CD4-positive, alpha-beta T cell treated with Interferon gamma for 1 hour (primary cell): ENCODE data around the gene PRKCSH.
A peak's percentile ranks its signal among the peaks of the same experiment; 100 is the strongest.
"Not testable (repeated sequence)": the region's sequence is repeated elsewhere in the genome, so short reads cannot be mapped to it uniquely, and the experiment has no call there.

Experiments
- DNase-seq: peaks from one replicate; pipeline ENCODE4 v3.0.0-alpha.2; 2020

PRKCSH gene

GRCh38 chr19:11420429-11421370 lies 14.7 kb upstream of the PRKCSH start:
- no peak for DNase-seq

DNA sequence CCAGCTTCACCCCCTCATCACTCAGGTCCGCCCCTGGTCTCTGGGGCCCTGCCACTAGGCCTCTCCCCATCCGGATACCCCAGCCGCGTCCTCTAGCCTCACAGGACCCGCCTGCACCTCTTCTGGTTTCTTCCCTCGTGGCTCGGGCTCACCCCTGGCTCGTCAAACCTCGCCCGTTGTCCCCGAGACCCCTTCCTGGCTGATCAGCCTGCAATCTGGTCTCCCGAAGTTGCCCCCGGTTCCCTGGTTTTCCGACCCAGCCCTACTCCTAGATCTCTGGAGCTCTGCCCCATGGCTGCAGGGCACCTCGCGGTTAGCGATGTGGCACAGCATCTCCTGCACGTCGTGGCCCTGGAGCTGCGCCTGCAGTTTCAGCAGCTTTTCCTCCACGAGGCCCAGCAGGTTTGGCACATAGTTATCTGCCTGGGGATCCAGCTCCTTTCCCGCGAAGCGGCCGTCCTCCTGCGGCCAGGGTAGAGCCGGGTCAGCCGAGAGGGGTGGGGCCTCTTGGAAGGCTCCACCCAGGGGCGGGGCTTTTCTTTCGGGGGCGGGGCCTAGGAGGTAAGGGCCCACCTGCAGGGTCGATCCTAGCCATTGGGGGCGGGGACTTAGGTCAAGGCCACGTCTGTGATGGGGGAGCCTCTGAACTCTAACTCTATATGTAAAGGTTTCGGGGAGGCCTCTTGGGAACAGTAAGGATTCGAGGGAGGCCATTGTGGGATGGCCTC lies 13.9 kb upstream of the PRKCSH start:
- DNase-seq = peak; percentile 60

DNA sequence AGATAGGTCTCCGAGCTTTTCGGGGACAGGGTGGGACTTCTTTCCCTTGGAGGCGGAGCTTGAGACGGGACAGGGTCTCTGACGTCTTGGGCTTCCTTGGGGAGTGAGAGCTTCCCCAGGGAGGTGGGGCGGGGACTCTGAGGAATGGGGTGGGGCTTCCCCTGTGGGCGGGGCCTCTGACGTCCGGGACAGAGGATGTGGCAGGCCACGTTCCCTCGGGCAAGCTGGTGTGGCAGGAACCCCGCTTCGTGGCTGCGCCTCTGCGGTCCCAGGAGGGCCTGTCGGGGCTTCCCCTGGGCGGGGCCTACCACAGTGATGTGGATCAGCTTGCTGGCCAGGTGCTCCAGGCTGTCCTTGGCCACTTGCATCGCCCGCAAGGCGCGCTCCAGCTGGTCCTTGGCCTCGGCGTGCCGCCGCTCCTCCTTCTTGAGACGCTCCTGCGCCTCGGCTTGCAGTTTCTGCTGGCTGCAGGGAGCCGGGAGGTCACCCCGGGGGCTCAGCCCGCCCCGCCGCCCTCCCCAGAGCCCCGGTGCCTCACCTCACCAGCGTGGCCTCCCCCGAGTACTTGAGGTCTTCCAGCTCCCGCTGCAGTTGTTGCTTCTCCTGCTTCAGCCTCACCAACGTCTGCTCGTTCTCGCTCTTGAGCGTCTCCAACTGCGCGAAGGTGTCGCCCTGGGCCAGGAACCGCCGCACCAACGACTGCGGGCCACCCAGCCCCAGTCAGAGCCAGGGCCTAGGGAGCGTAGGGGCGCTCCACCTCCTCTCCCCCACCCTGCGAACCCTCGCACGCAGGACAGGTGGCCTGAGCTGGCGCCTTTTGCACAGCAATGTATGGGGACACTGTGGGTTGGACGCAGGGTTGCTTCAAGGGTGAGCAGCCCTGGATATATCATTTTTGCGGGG lies 13.0 kb upstream of the PRKCSH start:
- peak; percentile 89 for DNase-seq

DNA sequence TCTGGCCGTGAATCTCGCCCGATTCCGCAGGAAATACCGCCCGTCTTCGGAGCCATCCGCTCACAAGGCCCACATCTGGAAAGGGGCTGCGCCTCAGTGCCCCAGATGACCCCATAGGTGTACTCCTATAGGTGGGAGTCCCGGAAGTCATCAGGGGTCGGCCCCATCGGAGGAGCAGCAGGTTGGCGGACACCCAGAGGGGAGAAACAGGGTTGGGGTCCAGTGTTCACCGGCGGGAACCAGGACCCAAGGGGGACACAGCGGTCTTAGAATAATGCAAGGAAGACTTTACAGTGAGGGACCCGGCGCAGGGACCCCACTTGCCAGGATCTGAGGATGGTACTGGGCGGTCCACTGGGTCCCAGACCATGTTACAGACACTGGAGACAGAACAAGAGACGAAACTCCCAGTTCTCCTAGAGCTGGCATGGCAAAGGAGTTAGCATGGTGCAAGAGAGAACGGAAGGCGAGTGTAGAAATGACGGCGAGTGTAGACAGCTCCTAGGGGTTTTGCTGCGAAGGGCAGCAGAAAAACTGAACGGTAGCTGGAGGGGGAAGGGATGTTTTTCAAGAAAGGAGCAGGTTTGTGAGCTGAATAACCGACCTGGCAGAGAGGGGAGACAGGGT lies 12.2 kb upstream of the PRKCSH start:
- DNase-seq = no peak

DNA sequence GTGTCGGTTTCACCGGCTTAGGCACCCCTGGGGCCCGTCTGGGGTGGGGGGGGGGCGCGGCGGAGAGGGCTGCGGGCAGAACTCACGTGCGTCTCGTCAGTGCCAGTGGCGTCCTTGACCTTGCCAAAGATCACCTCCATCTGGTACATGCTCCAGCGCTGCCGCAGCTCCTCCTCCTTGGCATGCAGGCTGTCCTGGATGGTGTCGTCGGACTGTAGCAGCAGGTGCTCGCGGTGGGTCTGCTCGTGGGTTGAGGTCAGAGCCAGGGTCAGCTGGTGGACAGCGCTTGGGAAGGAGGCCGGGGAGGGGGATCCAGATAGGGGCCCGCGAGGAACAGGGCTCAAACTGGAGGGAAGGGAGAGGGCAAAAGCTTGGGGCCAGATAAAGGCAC lies 11.6 kb upstream of the PRKCSH start:
- no peak for DNase-seq

GRCh38 chr19:11425719-11426457 lies 9.5 kb upstream of the PRKCSH start:
- DNase-seq = no peak

GRCh38 chr19:11426656-11427055 lies 8.8 kb upstream of the PRKCSH start:
- no peak for DNase-seq

DNA sequence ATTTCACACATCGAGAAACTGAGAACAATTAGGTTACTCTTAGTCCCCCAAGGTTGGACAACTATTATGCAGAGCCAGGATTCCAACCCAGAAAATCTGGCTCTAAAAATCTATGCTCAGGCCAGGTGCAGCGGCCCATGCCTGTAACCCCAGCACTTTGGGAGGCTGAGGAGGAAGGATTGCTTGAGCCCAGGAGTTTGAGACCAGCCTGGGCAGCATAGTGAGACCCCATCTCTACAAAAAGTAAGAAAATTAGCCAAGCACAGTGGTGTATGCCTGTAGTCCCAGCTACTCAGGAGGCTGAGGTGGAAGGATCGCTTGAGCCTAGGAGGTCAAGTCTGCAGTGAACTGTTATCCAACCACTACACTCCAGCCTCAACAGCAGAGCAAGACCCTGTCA lies 1.9 kb upstream of the PRKCSH start:
- DNase-seq = not testable (repeated sequence)

- DNase-seq = no peak
These were observed 755 bp upstream of the PRKCSH start for GRCh38 chr19:11434703-11435056.

DNA sequence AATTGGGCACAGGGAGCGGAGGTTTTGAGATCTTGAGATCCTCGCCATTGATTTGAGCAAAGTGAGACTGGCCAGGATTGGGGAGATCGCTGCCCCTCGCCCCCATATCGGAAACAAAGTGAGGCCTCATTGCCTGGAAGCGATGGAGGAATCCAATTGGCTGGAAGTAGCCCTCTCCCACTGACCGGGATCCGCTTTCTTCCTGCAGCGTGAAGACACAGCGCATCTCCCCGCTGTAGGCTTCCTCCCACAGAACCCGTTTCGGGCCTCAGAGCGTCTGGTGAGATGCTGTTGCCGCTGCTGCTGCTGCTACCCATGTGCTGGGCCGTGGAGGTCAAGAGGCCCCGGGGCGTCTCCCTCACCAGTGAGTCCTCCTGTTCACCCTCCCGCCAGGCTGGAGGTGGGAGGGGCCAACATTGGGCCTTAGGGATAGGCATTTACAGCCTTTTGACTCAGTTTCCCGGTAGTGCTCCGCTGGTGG lies 438 bp downstream of the PRKCSH start:
- no peak for DNase-seq

- DNase-seq = peak; percentile 71
These were observed 2.5 kb downstream of the PRKCSH start for GRCh38 chr19:11437955-11438354.

GRCh38 chr19:11444059-11444458 lies 8.6 kb downstream of the PRKCSH start:
- DNase-seq = no peak

GRCh38 chr19:11445141-11445540 lies 9.7 kb downstream of the PRKCSH start:
- no peak for DNase-seq

- DNase-seq = no peak
These were observed 10.8 kb downstream of the PRKCSH start for GRCh38 chr19:11446271-11446651.

GRCh38 chr19:11446652-11447301 lies 11.3 kb downstream of the PRKCSH start:
- DNase-seq = peak; percentile 38

- DNase-seq = no peak
These were observed 12.2 kb downstream of the PRKCSH start for GRCh38 chr19:11447347-11448262.

GRCh38 chr19:11448410-11448809 lies 13.0 kb downstream of the PRKCSH start:
- DNase-seq = no peak

GRCh38 chr19:11448923-11449554 lies 13.6 kb downstream of the PRKCSH start:
- DNase-seq = no peak

DNA sequence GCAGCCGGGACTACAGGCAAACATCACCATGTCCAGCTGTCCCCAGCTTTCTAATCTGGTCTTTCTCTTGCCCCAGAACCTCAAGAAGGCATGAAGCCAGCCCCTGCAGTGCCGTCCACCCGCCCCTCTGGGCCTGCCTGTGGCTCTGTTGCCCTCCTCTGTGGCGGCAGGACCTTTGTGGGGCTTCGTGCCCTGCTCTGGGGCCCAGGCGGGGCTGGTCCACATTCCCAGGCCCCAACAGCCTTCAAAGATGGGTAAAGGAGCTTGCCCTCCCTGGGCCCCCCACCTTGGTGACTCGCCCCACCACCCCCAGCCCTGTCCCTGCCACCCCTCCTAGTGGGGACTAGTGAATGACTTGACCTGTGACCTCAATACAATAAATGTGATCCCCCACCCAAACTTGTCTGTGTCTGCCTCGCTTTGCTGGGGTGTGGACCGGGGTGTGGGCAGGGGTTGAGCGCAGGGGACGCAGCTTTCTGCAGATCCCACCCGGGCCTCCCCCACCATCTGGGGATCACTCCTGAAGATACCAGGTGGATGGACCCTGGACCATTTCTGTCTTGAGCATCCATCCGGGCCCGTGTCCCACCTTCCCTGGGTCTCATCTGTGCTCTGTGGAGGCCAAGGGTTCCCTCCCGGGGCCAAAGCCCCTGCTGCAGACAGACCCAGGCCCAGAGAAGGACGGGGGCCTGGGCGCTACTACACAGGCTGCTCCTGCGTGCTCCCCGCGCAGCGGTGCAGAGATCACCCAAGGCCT lies 15.3 kb downstream of the PRKCSH start:
- DNase-seq = no peak
